OCI-LY3 (cell line): ENCODE data around the gene MAST1.

Experiments used
- CTCF ChIP-seq: fragments of 200-600, 300-600 bp; sonication (generic); IDR thresholded peaks from 2 replicates; pipeline ENCODE4 v1.5.1; 2014; ENCODE audit warnings: antibody characterized with exemption, low read length, low read depth
- EZH2phosphoT487 ChIP-seq: fragments of 200-600 bp; shearing (Covaris generic); IDR thresholded peaks from 2 replicates; pipeline ENCODE4 v1.6.1; 2018; ENCODE audit warnings: antibody characterized with exemption, mixed run types, low read depth

- TF ChIP-seq CTCF (peak; percentile 54), EZH2phosphoT487 (no peak)
Observed at GRCh38 chr19:12899891-12900518, 61.7 kb downstream of the MAST1 start.
